Measurements from ENCODE around the gene C9orf152.

- TF ChIP-seq CTCF (conservative IDR thresholded peaks at IDR 0.05; ENCODE audit: low read depth in 2 of 2) (no peak), EZH2 (IDR thresholded peaks at IDR 0.05; ENCODE audit: low read depth, unreplicated experiment) (no peak), POLR2AphosphoS5 (IDR thresholded peaks at IDR 0.05; ENCODE audit: low read depth) (no peak), ETS1 (IDR thresholded peaks at IDR 0.05) (no peak), EZH2phosphoT487 (IDR thresholded peaks at IDR 0.05; ENCODE audit: unreplicated experiment) (no peak)
Measured at GRCh38 chr9:110198357-110198756, 9.6 kb downstream of the C9orf152 start.
